ENCODE measurements around the gene SLC2A6. TPM values are rescaled to one million over a fixed set of nuclear protein-coding genes. Genes with fewer than 3 reads are reported as not detected.

Gene SLC2A6, protein sequence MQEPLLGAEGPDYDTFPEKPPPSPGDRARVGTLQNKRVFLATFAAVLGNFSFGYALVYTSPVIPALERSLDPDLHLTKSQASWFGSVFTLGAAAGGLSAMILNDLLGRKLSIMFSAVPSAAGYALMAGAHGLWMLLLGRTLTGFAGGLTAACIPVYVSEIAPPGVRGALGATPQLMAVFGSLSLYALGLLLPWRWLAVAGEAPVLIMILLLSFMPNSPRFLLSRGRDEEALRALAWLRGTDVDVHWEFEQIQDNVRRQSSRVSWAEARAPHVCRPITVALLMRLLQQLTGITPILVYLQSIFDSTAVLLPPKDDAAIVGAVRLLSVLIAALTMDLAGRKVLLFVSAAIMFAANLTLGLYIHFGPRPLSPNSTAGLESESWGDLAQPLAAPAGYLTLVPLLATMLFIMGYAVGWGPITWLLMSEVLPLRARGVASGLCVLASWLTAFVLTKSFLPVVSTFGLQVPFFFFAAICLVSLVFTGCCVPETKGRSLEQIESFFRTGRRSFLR
- 1.7 and 2.3 TPM in 2 replicates for polyA plus RNA-seq (2011; rRNA removed)
- polyA minus RNA-seq (2011; rRNA and poly(A)+ RNA removed), result 1.3 and 1.8 TPM in 2 replicates

GRCh38 chr9:133478851-133479711 is at the start of gene SLC2A6:
Gene SLC2A6, minus strand, starts transcription at chr9:133479099. Its CDS starts 40 bp downstream, at chr9:133479059.
- TF ChIP-seq, protein P1, sequence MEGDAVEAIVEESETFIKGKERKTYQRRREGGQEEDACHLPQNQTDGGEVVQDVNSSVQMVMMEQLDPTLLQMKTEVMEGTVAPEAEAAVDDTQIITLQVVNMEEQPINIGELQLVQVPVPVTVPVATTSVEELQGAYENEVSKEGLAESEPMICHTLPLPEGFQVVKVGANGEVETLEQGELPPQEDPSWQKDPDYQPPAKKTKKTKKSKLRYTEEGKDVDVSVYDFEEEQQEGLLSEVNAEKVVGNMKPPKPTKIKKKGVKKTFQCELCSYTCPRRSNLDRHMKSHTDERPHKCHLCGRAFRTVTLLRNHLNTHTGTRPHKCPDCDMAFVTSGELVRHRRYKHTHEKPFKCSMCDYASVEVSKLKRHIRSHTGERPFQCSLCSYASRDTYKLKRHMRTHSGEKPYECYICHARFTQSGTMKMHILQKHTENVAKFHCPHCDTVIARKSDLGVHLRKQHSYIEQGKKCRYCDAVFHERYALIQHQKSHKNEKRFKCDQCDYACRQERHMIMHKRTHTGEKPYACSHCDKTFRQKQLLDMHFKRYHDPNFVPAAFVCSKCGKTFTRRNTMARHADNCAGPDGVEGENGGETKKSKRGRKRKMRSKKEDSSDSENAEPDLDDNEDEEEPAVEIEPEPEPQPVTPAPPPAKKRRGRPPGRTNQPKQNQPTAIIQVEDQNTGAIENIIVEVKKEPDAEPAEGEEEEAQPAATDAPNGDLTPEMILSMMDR (IDR thresholded peaks at IDR 0.05; ENCODE audit: low read depth, low read length), result no peak
- peak within 1 kb of the TSS; percentile 59 for H3K4me3 ChIP-seq (ENCODE audit: low read depth, low read length)
- ChIA-PET CTCF (interaction anchor here (1.5 kb wide), 1 partner anchor 73 kb away, joined by 6 read pairs; no protein-coding TSS in a partner anchor), POLR2A (interaction anchor here (0.6 to 0.7 kb wide), 2 partner anchors 53 to 131 kb away, joined by 3 read pairs; partner anchors contain the start of genes MED22 and RPL7A)
- H3K27me3 ChIP-seq (ENCODE audit: control insufficient read depth, insufficient read depth, low read length), result peaks cover 14% of the 10 kb centered on the region
- H3K27ac ChIP-seq (ENCODE audit: low read depth, low read length), result no peak within 1 kb of the TSS
- H3K9me3 ChIP-seq (ENCODE audit: control insufficient read depth, insufficient read depth, low read length), result no peaks in the 10 kb centered on the region; the same call in 1 of the 2 replicates
- DNase-seq (ENCODE audit: low read depth, low spot score), result peak; percentile 7

DNA sequence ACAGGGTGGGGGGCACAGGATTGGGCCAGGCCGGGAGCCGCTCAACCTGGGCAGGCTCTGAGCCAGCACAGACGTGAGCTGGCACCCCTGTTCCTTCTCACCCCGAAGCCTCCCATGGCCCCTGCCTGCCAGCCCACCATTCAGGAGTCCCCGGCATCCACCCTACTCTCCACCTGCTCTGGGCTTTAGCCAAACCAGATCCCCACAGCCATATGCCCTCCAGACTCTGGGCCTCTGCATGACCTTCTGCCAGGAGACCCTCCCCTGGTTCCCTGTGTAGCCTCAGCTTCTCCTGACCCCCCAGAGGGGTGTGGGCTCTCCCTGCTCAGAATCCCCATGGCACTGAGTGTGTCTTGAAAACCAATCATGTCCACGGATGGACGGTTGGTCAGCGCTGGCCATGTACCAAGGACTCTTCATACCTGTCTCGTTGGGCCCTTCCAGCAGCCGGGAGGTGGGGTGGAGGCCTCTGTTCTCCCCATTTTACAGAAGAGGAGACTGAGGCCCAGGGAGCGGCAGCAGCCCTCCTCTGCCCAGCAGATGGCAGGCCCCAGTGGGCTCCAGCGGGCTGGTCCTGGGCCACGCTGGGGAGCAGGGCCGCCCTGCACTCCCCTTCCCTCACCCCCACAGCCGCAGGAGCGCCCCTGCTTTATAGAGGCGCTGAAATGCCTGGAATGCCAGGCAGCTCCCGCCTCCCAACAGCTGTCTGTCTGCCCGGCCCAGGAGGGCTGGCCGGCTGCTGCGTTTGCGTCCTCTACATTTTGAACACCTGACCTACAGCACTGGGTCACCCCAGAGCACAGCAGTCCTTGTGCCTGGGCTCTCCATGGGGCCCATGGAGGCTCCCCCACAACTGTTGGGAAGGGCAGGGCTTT is 49.3 kb upstream of the SLC2A6 start:
- Histone ChIP-seq H3K27me3 (ENCODE audit: control insufficient read depth, insufficient read depth, low read length) (peaks cover 83% of the 10 kb centered on the region), H3K9me3 (ENCODE audit: control insufficient read depth, insufficient read depth, low read length) (no peaks in the 10 kb centered on the region; the same call in 1 of the 2 replicates), H3K27ac (ENCODE audit: low read depth, low read length) (no peak overlapping the region), H3K4me3 (ENCODE audit: low read depth, low read length) (no peak overlapping the region)
- DNase-seq (ENCODE audit: low read depth, low spot score), result no peak
- POLR2A ChIA-PET, result no interaction called here
- TF ChIP-seq, protein P1 (IDR thresholded peaks at IDR 0.05; ENCODE audit: low read depth, low read length), result no peak
- CTCF ChIA-PET, result no interaction called here

DNA sequence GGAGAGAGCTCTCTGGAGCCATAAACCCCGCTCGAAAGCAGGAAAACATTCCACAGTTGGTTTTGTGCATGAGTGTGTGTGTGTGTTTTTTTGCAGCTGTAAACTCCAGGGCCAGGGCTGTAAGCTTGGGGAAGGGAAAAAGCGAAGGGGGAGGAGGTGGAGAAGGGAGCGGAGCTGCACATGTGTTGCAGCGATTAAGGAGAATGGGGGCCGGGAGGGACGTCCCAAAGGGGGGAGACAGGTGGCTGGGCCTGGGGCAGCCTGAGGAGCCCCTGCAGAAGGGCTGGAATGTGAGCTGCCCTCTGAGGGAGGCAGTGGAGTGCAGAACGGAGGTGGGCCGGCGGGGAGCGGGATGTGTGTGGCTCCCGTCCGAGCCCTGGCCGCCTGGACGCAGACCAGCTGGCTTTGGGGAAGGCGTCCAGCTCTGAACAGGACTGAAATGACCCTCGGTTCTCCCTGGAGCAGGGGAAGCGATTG is 48.6 kb upstream of the SLC2A6 start:
- Histone ChIP-seq H3K4me3 (ENCODE audit: low read depth, low read length) (no peak overlapping the region), H3K27me3 (ENCODE audit: control insufficient read depth, insufficient read depth, low read length) (peaks cover 83% of the 10 kb centered on the region), H3K27ac (ENCODE audit: low read depth, low read length) (no peak overlapping the region), H3K9me3 (ENCODE audit: control insufficient read depth, insufficient read depth, low read length) (no peaks in the 10 kb centered on the region; the same call in 1 of the 2 replicates)
- POLR2A ChIA-PET, result no interaction called here
- DNase-seq (ENCODE audit: low read depth, low spot score), result no peak
- CTCF ChIA-PET, result no interaction called here
- TF ChIP-seq, protein P1 (IDR thresholded peaks at IDR 0.05; ENCODE audit: low read depth, low read length), result no peak

DNA sequence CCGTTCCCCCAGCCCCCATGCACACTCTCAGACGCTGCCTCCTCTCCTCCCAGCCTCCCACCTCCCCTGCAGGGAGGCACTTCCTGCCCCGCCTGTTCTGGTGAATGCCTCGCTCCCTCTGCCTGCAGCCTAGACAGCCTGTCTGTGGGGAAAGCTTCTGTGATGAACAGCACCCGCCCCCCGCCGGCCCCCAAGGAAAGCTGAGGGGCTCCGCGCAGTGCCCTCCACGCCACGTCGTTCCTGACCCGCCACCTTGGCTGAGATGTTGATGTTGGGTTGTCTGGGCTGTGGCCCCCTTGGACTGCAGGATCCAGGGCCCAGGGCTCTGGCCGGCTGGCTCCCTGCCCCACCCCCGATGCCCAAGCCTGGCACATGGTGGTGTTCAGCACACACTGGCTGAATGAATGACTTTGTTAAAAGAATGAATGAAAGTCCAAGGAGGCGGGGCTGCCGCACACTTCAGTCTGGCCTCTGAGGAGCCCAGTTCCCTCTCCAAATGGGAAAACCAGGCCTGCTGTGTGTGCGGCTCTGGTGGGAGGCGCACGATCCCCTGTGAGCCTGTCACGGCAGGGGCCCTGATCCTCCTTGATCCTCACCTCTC is 47.9 kb upstream of the SLC2A6 start:
- TF ChIP-seq, protein P1 (IDR thresholded peaks at IDR 0.05; ENCODE audit: low read depth, low read length), result no peak
- POLR2A ChIA-PET, result no interaction called here
- CTCF ChIA-PET, result no interaction called here
- Histone ChIP-seq H3K27me3 (ENCODE audit: control insufficient read depth, insufficient read depth, low read length) (peaks cover 84% of the 10 kb centered on the region), H3K9me3 (ENCODE audit: control insufficient read depth, insufficient read depth, low read length) (no peaks in the 10 kb centered on the region; the same call in 1 of the 2 replicates), H3K27ac (ENCODE audit: low read depth, low read length) (no peak overlapping the region), H3K4me3 (ENCODE audit: low read depth, low read length) (no peak overlapping the region)
- DNase-seq (ENCODE audit: low read depth, low spot score), result no peak

Measured in AG04450 (cell line).